DMS79 (cell line): ENCODE data around the gene UBAC1.
"Not testable (repeated sequence)": the region's sequence is repeated elsewhere in the genome, so short reads cannot be mapped to it uniquely, and the experiment has no call there.

ENCODE experiments used
- DNase-seq: peaks from one replicate; lab custom pipeline; 2025; lab: John Stamatoyannopoulos, UW

UBAC1 gene

GRCh38 chr9:135901826-135902225, 59.3 kb downstream of the UBAC1 start:
- DNase-seq: no peak

DNA sequence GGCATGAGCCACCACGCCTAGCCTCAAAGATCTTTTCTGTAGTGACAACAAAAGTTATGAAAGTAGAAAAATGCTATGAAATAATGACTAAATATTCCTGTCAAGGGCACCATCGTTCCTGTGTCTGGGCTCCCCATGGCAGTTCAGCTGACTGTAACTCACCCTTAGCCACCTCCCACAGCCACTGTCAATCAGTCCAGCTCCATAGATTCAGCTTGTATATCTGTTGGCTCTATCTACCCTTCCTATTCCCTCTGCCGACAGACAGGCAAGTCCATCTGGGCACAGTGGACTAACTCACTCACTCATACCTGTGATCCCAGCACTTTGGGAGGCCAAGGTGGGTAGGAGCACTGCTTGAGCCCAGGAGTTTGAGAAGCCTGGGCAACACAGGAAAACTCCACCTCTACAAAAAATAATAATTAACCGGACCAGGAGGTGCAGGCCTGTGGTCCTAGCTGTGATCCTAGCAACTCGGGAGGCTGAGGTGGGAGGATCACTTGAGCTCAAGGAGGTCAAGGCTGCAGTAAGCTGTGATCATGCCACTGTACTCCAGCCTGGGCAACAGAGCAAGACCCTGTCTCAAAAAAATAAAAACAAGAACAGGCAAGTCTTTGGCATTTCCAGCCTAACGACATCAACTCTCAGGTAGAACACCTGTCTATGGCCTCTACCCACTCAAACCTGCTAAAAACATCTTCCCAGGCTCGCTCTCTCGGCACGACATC, 60.0 kb downstream of the UBAC1 start:
- no peak for DNase-seq

DNA sequence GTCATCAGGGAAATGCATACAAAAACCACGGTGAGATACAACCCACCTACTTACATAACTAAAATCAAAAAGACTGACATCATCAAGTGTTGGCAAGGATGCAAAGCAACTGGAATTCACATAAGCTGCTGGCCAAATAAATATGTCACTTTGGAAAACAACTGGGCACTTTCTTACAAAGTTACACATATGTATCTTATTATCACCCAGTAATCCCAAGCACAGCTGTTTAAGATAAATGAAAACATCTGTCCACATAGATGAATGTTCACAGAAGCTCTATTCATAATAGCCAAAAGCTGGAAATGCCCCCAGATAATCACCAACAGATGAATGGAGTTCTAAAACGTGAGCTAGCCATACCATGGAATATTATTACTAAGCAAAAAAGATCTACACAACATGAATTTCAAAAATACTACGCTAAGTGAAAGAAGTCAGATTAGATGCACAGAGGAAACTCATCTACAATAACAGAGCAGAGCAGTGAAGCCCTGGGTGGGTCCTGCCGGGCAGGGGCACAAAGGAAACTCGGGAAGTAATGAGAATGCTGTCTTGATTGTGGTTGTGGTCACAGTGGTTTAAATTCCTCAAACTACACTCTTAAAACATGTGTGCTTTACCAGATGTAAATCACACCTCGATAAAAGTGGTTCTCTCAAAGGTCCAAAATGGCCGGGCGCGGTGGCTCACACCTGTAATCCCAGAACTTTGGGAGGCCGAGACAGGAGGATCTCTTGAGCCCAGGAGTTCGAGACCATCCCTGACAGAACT, 62.4 kb downstream of the UBAC1 start:
- DNase-seq: no peak

DNA sequence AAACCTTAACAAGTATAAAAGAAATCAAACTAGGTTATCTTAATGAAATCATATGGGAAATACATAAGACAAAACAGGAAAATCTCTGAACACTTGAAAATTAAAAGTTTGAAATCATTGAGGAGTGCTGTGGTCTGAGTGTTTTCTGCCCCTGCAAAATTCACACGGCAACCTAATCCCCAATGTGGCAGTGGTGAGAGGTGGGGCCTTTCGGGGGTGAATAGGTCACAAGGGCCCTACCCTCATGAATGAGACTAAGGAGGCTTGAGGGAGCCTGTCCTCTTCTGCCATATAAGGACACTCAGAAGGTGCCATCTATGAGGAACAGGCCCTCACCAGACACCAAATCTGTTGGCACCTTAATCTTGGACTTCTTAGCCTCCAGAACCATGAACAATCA, 64.5 kb downstream of the UBAC1 start:
- no peak for DNase-seq

DNA sequence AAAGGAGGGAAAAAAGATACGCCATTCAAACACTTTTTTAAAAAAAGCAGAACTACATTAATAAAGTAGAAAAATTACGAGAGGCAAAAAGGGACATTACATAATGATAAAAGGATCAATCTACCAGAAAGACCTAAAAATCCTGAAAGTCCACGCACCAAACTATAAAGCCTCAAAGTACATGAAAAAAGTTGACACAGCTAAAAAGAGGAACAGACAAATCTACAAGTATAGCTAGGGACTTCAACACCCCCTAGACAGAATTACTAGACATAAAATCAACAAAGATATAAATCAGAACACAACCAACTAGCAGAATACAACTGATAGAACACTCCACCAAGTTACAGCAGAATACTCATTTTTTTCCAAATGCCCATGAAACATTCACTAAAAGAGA, 65.0 kb downstream of the UBAC1 start:
- no peak for DNase-seq

DNA sequence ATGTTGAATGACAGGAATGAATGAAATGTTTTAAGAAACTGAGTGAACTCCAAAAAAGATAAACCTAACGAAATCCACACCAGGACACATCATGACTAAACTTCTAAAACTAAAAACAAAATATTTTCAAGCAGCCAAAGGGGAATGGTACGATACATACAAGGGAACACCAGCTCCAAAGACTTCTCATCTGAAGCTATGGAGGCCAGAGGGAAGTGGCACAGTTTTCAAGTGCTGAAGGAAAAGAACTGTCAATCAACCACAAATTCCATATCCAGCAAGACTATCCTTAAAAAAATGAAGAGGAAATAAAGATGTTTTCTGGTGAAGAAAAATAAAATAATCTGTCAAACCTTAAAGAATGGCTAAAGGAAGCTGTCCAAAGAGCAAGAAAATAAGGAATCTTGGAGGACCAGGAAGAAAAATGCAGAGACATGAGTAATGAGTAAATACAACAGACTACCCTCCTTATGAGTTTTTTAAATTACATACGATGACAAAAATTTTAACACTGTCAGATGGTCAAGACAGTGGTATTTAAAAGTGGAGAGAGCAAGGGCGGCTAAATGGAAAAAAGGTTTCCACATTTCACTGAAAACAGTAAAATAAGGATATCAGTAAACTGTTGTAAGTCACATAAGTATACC, 65.8 kb downstream of the UBAC1 start:
- DNase-seq: no peak

GRCh38 chr9:135893104-135893503, 68.1 kb downstream of the UBAC1 start:
- no peak for DNase-seq

DNA sequence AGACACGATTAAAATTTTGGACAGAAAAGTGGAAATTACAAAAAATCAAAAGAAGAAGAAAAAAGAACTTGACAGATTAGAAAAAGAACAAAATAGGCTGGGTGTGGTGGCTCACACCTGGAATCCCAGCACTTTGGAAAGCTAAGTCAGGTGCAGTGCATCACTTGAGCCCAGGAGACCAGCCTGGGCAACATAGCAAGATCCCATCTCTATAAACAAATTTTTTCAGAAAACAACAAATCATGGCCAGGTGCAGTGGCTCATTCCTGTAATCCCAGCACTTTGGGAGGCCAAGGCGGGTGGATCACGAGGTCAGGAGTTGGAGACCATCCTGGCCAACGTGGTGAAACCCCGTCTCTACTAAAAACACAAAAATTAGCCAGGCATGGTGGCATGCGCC, 68.8 kb downstream of the UBAC1 start:
- DNase-seq: not testable (repeated sequence)

GRCh38 chr9:135891027-135891631, 70.0 kb downstream of the UBAC1 start:
- DNase-seq: no peak

DNA sequence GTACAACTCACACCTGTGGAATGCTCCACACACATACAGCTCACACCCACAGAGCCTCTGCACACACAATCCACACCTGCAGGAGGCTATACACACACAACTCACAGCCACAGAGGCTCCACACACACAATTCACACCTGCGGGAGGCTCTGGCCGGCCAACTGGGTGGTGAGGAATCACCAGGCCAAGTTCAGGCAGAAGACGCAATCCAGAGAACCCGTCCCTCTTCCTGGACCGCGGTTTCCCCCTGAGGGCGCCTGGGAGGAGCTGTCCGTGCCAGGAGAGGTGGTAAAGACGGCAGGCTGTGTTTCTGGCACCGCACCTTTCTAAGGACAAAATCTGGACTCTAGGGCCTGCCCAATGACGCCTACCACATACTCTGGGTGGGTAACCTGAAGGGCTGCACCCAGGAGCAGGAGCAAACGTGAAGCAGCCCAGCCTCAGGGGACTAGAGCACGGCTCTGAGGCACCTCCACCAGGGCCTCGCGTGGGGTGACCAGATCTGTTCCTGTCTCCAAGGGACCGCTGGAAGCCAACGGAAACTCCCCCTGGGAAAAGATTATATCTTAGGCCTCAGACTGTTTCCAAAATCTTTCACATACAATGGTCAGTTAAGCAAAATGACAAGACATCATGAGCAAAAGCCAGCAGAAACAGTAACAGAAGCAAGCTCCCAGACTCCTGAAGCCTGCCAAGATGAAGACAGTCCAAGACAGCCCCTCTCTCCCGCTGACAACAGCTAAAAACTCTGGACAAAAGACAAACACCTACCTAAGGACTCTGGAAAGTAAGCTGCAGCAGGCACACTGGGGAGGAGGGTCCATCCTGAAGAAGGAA, 70.8 kb downstream of the UBAC1 start:
- no peak for DNase-seq

- DNase-seq: peak; percentile 14
These were observed 71.5 kb downstream of the UBAC1 start for GRCh38 chr9:135889564-135890189.

GRCh38 chr9:135888766-135889394, 72.3 kb downstream of the UBAC1 start:
- DNase-seq: peak; percentile 68

DNA sequence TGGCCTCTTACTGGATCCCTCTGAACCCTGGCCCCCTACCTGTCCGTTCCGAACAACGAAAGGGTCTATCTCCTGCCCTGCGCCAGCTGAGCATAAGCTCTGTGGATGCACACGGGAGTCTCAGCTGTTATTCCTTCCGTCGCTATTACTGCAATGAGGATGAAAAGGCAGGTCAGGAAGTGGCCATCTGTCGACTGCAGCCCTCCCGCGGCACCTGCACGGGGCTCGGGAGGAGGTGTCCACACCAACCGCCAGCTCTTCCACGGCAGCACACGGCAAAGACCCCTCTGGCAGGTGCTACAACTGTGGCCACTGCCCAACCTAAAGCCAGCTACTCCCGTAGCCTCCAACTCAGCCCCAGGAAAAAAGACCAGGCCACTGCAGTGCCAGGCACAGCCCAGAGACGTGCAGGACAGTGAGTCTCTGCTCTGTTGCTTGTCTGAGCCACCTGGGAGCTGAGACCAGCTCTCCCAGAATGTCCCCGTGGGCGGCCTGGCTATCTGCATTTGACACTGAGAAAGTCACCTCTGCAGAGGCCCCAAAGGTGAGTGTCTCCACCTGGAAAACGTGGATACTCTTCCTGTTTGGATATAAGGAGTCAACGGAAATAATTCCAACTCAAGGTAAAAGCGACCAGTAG, 72.9 kb downstream of the UBAC1 start:
- DNase-seq: no peak

GRCh38 chr9:135887585-135888050, 73.6 kb downstream of the UBAC1 start:
- DNase-seq: no peak

DNA sequence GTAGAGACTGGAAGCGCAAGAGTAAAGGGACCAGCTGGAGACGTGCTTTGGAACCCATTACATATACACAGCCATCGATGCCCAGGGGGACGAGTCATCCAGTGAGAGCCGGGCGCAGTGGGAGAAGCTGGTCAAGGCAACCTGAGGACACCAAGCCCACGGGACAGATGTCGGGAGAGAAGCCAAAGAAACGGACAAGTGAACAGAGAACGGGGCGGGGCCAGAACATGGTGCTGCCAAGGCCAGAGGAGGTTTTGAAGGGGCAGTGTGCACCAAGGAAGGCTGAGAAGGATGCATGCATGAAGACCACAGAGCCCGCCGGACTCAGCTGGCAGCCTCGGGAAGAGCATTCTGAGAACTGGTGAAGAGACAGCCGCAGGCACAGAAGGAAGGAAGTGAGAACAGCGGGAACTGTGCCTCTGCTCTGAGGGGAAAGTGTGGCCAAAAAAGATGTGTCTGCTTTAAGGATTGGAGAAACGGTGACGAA, 74.1 kb downstream of the UBAC1 start:
- no peak for DNase-seq

GRCh38 chr9:135886147-135886981, 74.8 kb downstream of the UBAC1 start:
- no peak for DNase-seq

DNA sequence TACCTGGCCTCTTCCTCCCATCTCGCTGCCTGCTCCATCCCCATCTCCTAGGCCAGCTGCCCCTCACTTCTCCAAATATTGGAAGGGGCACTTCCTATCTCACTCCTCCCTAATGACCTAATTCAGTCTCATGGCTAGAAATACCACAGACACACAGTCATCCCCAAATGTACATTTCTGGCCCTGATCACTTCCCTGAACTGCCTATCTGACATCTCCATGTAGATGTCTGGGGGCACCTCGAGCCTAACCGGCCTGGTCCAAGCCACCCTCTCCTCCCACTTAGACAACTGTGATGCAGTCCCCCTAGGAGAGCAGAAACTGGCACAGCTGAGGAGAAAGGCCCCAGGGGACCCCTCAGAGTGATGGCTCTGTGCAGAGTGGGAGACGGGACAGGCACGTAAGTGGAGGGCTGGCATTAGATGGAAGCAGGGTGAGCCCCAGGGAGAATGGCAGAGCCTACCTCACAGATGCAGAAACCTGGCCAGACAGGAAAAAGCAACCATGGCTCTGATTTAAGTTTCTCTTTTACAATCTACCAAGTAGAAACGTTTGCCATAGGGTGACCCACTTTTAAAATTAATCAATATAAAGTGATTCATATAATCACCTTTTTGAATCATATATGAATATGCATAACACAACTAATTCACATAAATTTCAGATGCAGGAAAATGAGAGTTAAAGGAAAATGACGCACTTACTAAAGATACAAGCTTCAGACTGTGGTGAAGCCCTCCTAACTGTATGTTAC, 75.9 kb downstream of the UBAC1 start:
- no peak for DNase-seq

GRCh38 chr9:135884328-135885035, 76.7 kb downstream of the UBAC1 start:
- no peak for DNase-seq
